GM10248 (cell line): ENCODE measurements around the gene CTSK.
"Not testable (repeated sequence)": the region's sequence is repeated elsewhere in the genome, so short reads cannot be mapped to it uniquely, and the experiment has no call there.

Experiments
- CTCF ChIA-PET: fragments of 300-600 bp; sonication (Branson Sonifier 250); formaldehyde crosslinking; extraction: SDS; loops from one replicate; lab custom pipeline; 2021; ENCODE audit warnings: antibody characterized with exemption; lab: Yijun Ruan, JAX
- POLR2A ChIA-PET: fragments of 350-650 bp; sonication (Branson Sonifier 250); formaldehyde crosslinking; extraction: SDS; loops from one replicate; lab custom pipeline; 2020; ENCODE audit warnings: antibody characterized with exemption; lab: Yijun Ruan, JAX
- DNase-seq: peaks from one replicate; pipeline ENCODE4 v3.0.0; 2012; ENCODE audit errors: extremely low spot score
- TF ChIP-seq, protein P1 (sequence below): IDR thresholded peaks from 2 replicates; pipeline ENCODE4 v1.5.1; 2012; ENCODE audit warnings: mild to moderate bottlenecking, low read depth; ENCODE audit errors: extremely low read depth, missing control alignments, control extremely low read depth

Gene CTSK

DNA sequence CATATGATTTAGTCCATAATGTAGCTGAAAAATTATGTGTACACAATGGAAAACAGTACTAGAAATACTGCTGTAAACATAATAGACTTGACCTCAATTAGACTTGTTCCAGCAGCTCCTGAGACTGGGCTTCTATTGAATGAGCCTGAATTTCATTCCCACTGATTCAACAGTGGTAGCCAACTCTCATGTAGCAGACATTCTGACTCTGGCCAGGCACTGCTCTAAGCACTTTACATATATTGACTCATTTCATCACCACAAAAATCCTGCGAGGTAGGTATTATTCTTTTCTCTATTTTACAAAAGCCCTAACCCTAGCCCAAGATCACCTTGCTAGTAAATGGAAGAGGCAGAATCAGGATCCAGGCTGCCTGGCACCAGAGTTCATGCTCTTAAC lies 29.7 kb downstream of the CTSK start:
- TF ChIP-seq, protein P1, sequence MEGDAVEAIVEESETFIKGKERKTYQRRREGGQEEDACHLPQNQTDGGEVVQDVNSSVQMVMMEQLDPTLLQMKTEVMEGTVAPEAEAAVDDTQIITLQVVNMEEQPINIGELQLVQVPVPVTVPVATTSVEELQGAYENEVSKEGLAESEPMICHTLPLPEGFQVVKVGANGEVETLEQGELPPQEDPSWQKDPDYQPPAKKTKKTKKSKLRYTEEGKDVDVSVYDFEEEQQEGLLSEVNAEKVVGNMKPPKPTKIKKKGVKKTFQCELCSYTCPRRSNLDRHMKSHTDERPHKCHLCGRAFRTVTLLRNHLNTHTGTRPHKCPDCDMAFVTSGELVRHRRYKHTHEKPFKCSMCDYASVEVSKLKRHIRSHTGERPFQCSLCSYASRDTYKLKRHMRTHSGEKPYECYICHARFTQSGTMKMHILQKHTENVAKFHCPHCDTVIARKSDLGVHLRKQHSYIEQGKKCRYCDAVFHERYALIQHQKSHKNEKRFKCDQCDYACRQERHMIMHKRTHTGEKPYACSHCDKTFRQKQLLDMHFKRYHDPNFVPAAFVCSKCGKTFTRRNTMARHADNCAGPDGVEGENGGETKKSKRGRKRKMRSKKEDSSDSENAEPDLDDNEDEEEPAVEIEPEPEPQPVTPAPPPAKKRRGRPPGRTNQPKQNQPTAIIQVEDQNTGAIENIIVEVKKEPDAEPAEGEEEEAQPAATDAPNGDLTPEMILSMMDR, result no peak
- POLR2A ChIA-PET, result no interaction called here
- CTCF ChIA-PET, result no interaction called here
- no peak for DNase-seq

DNA sequence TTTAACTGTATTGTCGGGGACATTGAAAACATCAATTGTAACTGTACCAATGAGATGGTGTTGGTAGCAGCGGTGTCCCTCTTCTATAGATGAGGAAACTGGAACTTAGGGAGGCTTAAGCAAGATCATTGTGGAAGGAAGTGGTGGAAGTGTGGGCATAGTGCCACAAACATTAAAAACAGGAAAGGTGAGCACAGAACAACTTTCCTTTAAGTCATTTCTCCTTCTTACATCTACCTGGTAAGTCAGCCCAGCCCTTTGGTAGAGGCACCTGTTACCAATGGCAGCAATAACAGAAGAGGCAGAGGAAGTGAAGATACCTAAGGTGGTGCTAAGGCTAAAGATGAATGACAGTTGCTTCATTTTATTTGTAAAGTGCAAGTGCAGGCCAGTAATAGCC lies 30.5 kb downstream of the CTSK start:
- ChIA-PET CTCF (interaction anchor here (0.7 to 1.0 kb wide), 2 partner anchors 19 to 145 kb away, joined by 3 read pairs; no protein-coding TSS in a partner anchor), POLR2A (no interaction called here)
- TF ChIP-seq, protein P1, result no peak
- DNase-seq, result no peak

- CTCF ChIA-PET, result interaction anchor here (1.2 to 1.4 kb wide), 3 partner anchors 8 to 146 kb away, joined by 3 to 4 read pairs (median 3); no protein-coding TSS in a partner anchor
- DNase-seq, POLR2A ChIA-PET: not testable (repeated sequence)
These were observed 32.0 kb downstream of the CTSK start for GRCh38 chr1:150775931-150776505.

- ChIA-PET POLR2A (interaction anchor here (0.7 kb wide), 1 partner anchor 101 kb away, joined by 3 read pairs; the partner anchor contains the start of gene ARNT), CTCF (interaction anchor here (1.2 to 1.4 kb wide), 3 partner anchors 9 to 147 kb away, joined by 3 to 4 read pairs (median 3); no protein-coding TSS in a partner anchor)
- TF ChIP-seq, protein P1, result no peak
- DNase-seq, result no peak
These were observed 32.8 kb downstream of the CTSK start for GRCh38 chr1:150775276-150775675.

DNA sequence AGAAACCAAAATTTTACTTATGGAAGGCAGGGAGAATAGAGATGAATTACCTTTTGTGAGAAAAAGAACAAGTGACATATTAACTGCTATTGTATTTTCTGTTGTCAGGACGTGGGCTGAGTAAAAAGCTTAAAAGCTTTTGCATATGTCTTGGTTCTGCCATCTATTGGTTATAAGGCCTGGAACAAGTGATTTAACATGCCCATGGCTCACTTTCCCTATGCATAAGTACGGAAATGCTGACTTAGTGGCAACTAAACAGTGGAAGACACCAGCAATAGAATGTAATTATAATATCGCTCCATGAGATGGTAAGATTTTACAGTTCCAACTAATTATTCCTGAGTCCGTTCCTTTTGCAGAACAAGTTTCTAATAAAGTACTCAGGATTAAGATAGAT lies 35.7 kb downstream of the CTSK start:
- TF ChIP-seq, protein P1, result no peak
- no peak for DNase-seq
- ChIA-PET CTCF (no interaction called here), POLR2A (no interaction called here)

- POLR2A ChIA-PET, DNase-seq: not testable (repeated sequence)
- CTCF ChIA-PET, result interaction anchor here (0.9 to 2.4 kb wide), 4 partner anchors 16 to 207 kb away, joined by 3 to 7 read pairs (median 3); no protein-coding TSS in a partner anchor
These were observed 40.4 kb downstream of the CTSK start for GRCh38 chr1:150767704-150768103.

DNA sequence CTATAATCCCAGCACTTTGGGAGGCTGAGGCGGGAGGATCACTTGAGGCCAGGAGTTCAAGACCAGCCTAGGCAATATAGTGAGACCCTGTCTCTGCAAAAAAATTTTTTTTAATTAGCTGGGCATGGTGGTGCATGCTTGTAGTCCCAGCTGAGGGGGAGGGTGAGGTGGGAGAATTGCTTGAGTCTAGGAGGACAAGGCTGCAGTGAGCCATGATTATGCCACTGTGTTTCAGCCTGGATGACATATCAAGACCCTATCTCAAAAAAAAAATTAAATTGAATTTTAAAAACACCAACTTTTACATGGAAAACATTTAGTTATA lies 42.1 kb downstream of the CTSK start:
- DNase-seq, POLR2A ChIA-PET: not testable (repeated sequence)
- CTCF ChIA-PET, result interaction anchor here (2.2 to 2.4 kb wide), 2 partner anchors 11 to 14 kb away, joined by 7 to 8 read pairs; no protein-coding TSS in a partner anchor

GRCh38 chr1:150765296-150765976 lies 42.6 kb downstream of the CTSK start, which contains the start of gene CTSS:
Gene CTSS, minus strand, starts transcription at chr1:150765778. Its CDS starts 1,015 bp downstream, at chr1:150764763.
- DNase-seq, result peak; percentile 69
- TF ChIP-seq, protein P1, result no peak
- ChIA-PET POLR2A (no interaction called here), CTCF (interaction anchor here (2.2 to 2.4 kb wide), 2 partner anchors 10 to 14 kb away, joined by 7 to 8 read pairs; no protein-coding TSS in a partner anchor)
